H9 (cell line): ENCODE results near the gene LSM7. TPM values are rescaled to one million over a fixed set of nuclear protein-coding genes. Genes with fewer than 3 reads are reported as not detected.
A peak's percentile ranks its signal among the peaks of the same experiment; 100 is the strongest.

Experiments
- DNase-seq: peaks from one replicate; pipeline ENCODE4 v3.0.0-alpha.2; 2017
- H2AFZ ChIP-seq: one replicate; pipeline ENCODE4 v1.6.1; 2013; ENCODE audit warnings: mild to moderate bottlenecking, low read length, control low read depth, moderate library complexity
- H2AK5ac ChIP-seq: 2 replicates; pipeline ENCODE4 v1.6.1; 2013; ENCODE audit warnings: low read length, control low read depth, mixed read lengths; ENCODE audit not compliant: insufficient read length
- H2BK120ac ChIP-seq: one replicate; pipeline ENCODE4 v1.6.1; 2013; ENCODE audit warnings: low read depth, mild to moderate bottlenecking, low read length, control low read depth, inconsistent platforms; ENCODE audit not compliant: poor library complexity, severe bottlenecking
- H2BK12ac ChIP-seq: 2 replicates; pipeline ENCODE4 v1.6.1; 2013; ENCODE audit warnings: low read length, control low read depth, mixed read lengths, low read depth; ENCODE audit not compliant: insufficient read length
- H2BK15ac ChIP-seq: 2 replicates; pipeline ENCODE4 v1.6.1; 2013; ENCODE audit warnings: low read depth, low read length, control low read depth
- H2BK20ac ChIP-seq: one replicate; pipeline ENCODE4 v1.6.1; 2013; ENCODE audit warnings: low read depth, mild to moderate bottlenecking, low read length, control low read depth, inconsistent platforms; ENCODE audit not compliant: poor library complexity, severe bottlenecking
- H2BK5ac ChIP-seq: 2 replicates; pipeline ENCODE4 v1.6.1; 2013; ENCODE audit warnings: low read length, control low read depth, mixed read lengths; ENCODE audit not compliant: insufficient read length
- H3K14ac ChIP-seq: 2 replicates; pipeline ENCODE4 v1.6.1; 2013; ENCODE audit warnings: low read length, control low read depth; ENCODE audit not compliant: insufficient read depth
- H3K18ac ChIP-seq: 2 replicates; pipeline ENCODE4 v1.6.1; 2013; ENCODE audit warnings: low read depth, mild to moderate bottlenecking, mixed read lengths, low read length, control low read depth; ENCODE audit not compliant: insufficient read length
- H3K23ac ChIP-seq: 2 replicates; pipeline ENCODE4 v1.6.1; 2013; ENCODE audit warnings: low read length, control low read depth, mixed read lengths, low read depth; ENCODE audit not compliant: insufficient read length
- H3K23me2 ChIP-seq: 2 replicates; pipeline ENCODE4 v1.6.1; 2013; ENCODE audit warnings: low read depth, mild to moderate bottlenecking, mixed read lengths, low read length, control low read depth; ENCODE audit not compliant: insufficient read length, poor library complexity, severe bottlenecking
- H3K27ac ChIP-seq: 2 replicates; pipeline ENCODE4 v1.5.1; 2013; ENCODE audit warnings: low read length, control low read depth, mixed read lengths, low read depth; ENCODE audit not compliant: insufficient read length
- H3K27me3 ChIP-seq: 2 replicates; pipeline ENCODE4 v1.6.1; 2013; ENCODE audit warnings: low read length, control low read depth, inconsistent platforms; ENCODE audit not compliant: insufficient read depth
- H3K4ac ChIP-seq: 2 replicates; pipeline ENCODE4 v1.6.1; 2013; ENCODE audit warnings: low read depth, mild to moderate bottlenecking, control low read depth, inconsistent platforms, low read length, moderate library complexity
- H3K4me1 ChIP-seq: 2 replicates; pipeline ENCODE4 v1.6.1; 2013; ENCODE audit warnings: low read length, control low read depth, inconsistent platforms; ENCODE audit not compliant: insufficient read depth
- H3K4me2 ChIP-seq: 2 replicates; pipeline ENCODE4 v1.6.1; 2013; ENCODE audit warnings: low read length, control low read depth, mixed read lengths; ENCODE audit not compliant: insufficient read length, insufficient read depth
- H3K56ac ChIP-seq: 2 replicates; pipeline ENCODE4 v1.6.1; 2013; ENCODE audit warnings: low read depth, mild to moderate bottlenecking, mixed read lengths, low read length, control low read depth; ENCODE audit not compliant: insufficient read length
- H3K79me1 ChIP-seq: 2 replicates; pipeline ENCODE4 v1.6.1; 2013; ENCODE audit warnings: low read depth, mild to moderate bottlenecking, moderate library complexity, low read length, control low read depth, inconsistent platforms; ENCODE audit not compliant: insufficient read depth, poor library complexity, severe bottlenecking
- H3K79me2 ChIP-seq: 2 replicates; pipeline ENCODE4 v1.6.1; 2013; ENCODE audit warnings: low read length, control low read depth, inconsistent platforms; ENCODE audit not compliant: insufficient read depth
- H3K9ac ChIP-seq: 2 replicates; pipeline ENCODE4 v1.6.1; 2013; ENCODE audit warnings: low read length, control low read depth, mixed read lengths; ENCODE audit not compliant: insufficient read length; ENCODE audit errors: extremely low read depth
- H3K9me3 ChIP-seq: one replicate; pipeline ENCODE4 v1.6.1; 2013; ENCODE audit warnings: low read depth, low read length, inconsistent platforms; ENCODE audit not compliant: control insufficient read depth
- H3T11ph ChIP-seq: one replicate; pipeline ENCODE4 v1.6.1; 2013; ENCODE audit warnings: mild to moderate bottlenecking, low read length, control low read depth, inconsistent platforms
- H4K20me1 ChIP-seq: one replicate; pipeline ENCODE4 v1.6.1; 2013; ENCODE audit not compliant: control insufficient read depth, insufficient read length, insufficient read depth
- H4K5ac ChIP-seq: 2 replicates; pipeline ENCODE4 v1.6.1; 2013; ENCODE audit warnings: low read depth, mild to moderate bottlenecking, mixed read lengths, low read length, control low read depth; ENCODE audit not compliant: insufficient read length
- H4K8ac ChIP-seq: replicated peaks from 2 replicates; pipeline ENCODE4 v1.6.1; 2013; ENCODE audit warnings: low read length, control low read depth, mixed read lengths, low read depth; ENCODE audit not compliant: insufficient read length
- H4K91ac ChIP-seq: 2 replicates; pipeline ENCODE4 v1.6.1; 2013; ENCODE audit warnings: low read depth, mild to moderate bottlenecking, moderate library complexity, mixed read lengths, low read length, control low read depth; ENCODE audit not compliant: insufficient read length
- H3K27ac Mint-ChIP-seq, 3 experiments: 2 replicates in 2 of 3; 3 replicates in 1 of 3; pipeline ENCODE4 v1.8.0; 2020 to 2021; ENCODE audit warnings: mixed read lengths in 3 of 3, mild to moderate bottlenecking in 1 of 3, moderate library complexity in 1 of 3
- H3K27me3 Mint-ChIP-seq: 2 replicates; pipeline ENCODE4 v1.8.0; 2021; ENCODE audit warnings: low read depth, mild to moderate bottlenecking, moderate library complexity, mixed read lengths
- H3K36me3 Mint-ChIP-seq, 3 experiments: 2 replicates in 2 of 3; 3 replicates in 1 of 3; pipeline ENCODE4 v1.8.0; 2020 to 2021; ENCODE audit warnings: low read depth in 3 of 3, mixed read lengths in 3 of 3; ENCODE audit not compliant: insufficient read depth in 1 of 3
- H3K4me1 Mint-ChIP-seq, 2 experiments: 2 replicates each; pipeline ENCODE4 v1.8.0; 2020; ENCODE audit warnings: mixed read lengths in 2 of 2
- H3K4me3 Mint-ChIP-seq, 2 experiments: 2 replicates in 1 of 2; 3 replicates in 1 of 2; pipeline ENCODE4 v1.8.0; 2020 to 2021; ENCODE audit warnings: mild to moderate bottlenecking in 2 of 2, mixed read lengths in 2 of 2, moderate library complexity in 1 of 2
- H3K9me3 Mint-ChIP-seq, 2 experiments: 2 replicates in 1 of 2; 3 replicates in 1 of 2; pipeline ENCODE4 v1.8.0; 2020; ENCODE audit warnings: mild to moderate bottlenecking in 2 of 2, mixed read lengths in 2 of 2, moderate library complexity in 1 of 2
- CTCF ChIP-seq: fragments of 200-600 bp; sonication (generic); conservative IDR thresholded peaks from 3 replicates; pipeline ENCODE4 v1.8.0; 2021; ENCODE audit warnings: antibody characterized with exemption, mild to moderate bottlenecking
- WGBS: extraction: QIAGEN DNeasy Blood & Tissue Kit; methylation state at CpG from one replicate; pipeline ENCODE4 v1.1.7; 2013; ENCODE audit warnings: missing lambda C conversion rate, low lambda C conversion rate, mixed read lengths; ENCODE audit not compliant: insufficient read length; ENCODE audit errors: extremely low coverage; 5-methylcytosine and 5-hydroxymethylcytosine counted together
- total RNA-seq: library from RNA; stranded (reverse); gene quantifications from 2 replicates; pipeline ENCODE4 v1.2.1, GENCODE V29; 2021

LSM7 gene
- total RNA-seq, 1 experiment from 2014 or later, result 187 TPM

- H3K23me2 ChIP-seq, result peaks cover 9% of the 10 kb centered on the region
- no peak overlapping the region for H2AFZ ChIP-seq
- H3K18ac ChIP-seq, result no peak overlapping the region
- H3K36me3 Mint-ChIP-seq, result peaks cover 7 to 44% (median 37%) of the 10 kb centered on the region in 3 experiments
- H3K9ac ChIP-seq, result no peak overlapping the region
- H3K56ac ChIP-seq, result no peak overlapping the region
- H3K4me1 Mint-ChIP-seq, result peaks cover 21 to 28% of the 10 kb centered on the region in 2 experiments
- no peak overlapping the region for H2BK12ac ChIP-seq
- H4K5ac ChIP-seq, result no peak overlapping the region
- H2BK5ac ChIP-seq, result no peak overlapping the region
- H2BK120ac ChIP-seq, result no peak overlapping the region
- no peak overlapping the region for H4K8ac ChIP-seq
- whole genome bisulfite sequencing, result no CpG with 5 or more reads among the region's 29 CpGs
- no peak overlapping the region for H2BK15ac ChIP-seq
- H3K9me3 ChIP-seq, result no peaks in the 10 kb centered on the region
- no peak overlapping the region for H3T11ph ChIP-seq
- peak overlapping the region in 1 of 3 experiments; percentile 56; a peak in 3 of 7 replicates for H3K27ac Mint-ChIP-seq
- peaks cover under 1% of the 10 kb centered on the region; the same call in 1 of the 2 replicates for H3K4me1 ChIP-seq
- peak overlapping the region in 1 of 2 experiments; percentile 2; a peak in 1 of 5 replicates for H3K4me3 Mint-ChIP-seq
- no peak overlapping the region for H3K4me2 ChIP-seq
- H3K27ac ChIP-seq, result no peak overlapping the region
- H3K79me1 ChIP-seq, result no peaks in the 10 kb centered on the region
- peaks cover 1% of the 10 kb centered on the region; the same call in 1 of the 2 replicates for H3K27me3 Mint-ChIP-seq
- peaks cover 3% of the 10 kb centered on the region for H4K20me1 ChIP-seq
- H3K27me3 ChIP-seq, result no peaks in the 10 kb centered on the region
- H2BK20ac ChIP-seq, result no peak overlapping the region
- no peak overlapping the region for H3K4ac ChIP-seq
- H4K91ac ChIP-seq, result no peak overlapping the region
- H3K79me2 ChIP-seq, result peaks cover 3% of the 10 kb centered on the region; the same call in 1 of the 2 replicates
- H2AK5ac ChIP-seq, result no peak overlapping the region
- no peak overlapping the region for H3K14ac ChIP-seq
- no peaks in the 10 kb centered on the region for H3K9me3 Mint-ChIP-seq
- no peak for DNase-seq
- TF ChIP-seq CTCF, result no peak
- H3K23ac ChIP-seq, result no peak overlapping the region
These were observed 2.9 kb downstream of the LSM7 start for GRCh38 chr19:2325281-2326046.
